Hematopoietic multipotent progenitor cell (in vitro differentiated cells): ENCODE results near the gene CHD9. TPM values are rescaled to one million over a fixed set of nuclear protein-coding genes. Genes with fewer than 3 reads are reported as not detected.
A peak's percentile ranks its signal among the peaks of the same experiment; 100 is the strongest.
"Not testable (repeated sequence)": the region's sequence is repeated elsewhere in the genome, so short reads cannot be mapped to it uniquely, and the experiment has no call there.

Experiments used
- DNase-seq, 3 donors: peaks; one replicate each; pipeline ENCODE4 v3.0.0-alpha.2; 2011 to 2015; ENCODE audit warnings: low read depth in 2 of 3, low spot score in 2 of 3
- total RNA-seq: library from RNA; depleted of rRNA; stranded (reverse); fragments of >200 nt; gene quantifications from one replicate; pipeline ENCODE4 v1.2.3, GENCODE V29; 2012

Gene CHD9
- total RNA-seq, 1 donor = 44.7 TPM

DNA sequence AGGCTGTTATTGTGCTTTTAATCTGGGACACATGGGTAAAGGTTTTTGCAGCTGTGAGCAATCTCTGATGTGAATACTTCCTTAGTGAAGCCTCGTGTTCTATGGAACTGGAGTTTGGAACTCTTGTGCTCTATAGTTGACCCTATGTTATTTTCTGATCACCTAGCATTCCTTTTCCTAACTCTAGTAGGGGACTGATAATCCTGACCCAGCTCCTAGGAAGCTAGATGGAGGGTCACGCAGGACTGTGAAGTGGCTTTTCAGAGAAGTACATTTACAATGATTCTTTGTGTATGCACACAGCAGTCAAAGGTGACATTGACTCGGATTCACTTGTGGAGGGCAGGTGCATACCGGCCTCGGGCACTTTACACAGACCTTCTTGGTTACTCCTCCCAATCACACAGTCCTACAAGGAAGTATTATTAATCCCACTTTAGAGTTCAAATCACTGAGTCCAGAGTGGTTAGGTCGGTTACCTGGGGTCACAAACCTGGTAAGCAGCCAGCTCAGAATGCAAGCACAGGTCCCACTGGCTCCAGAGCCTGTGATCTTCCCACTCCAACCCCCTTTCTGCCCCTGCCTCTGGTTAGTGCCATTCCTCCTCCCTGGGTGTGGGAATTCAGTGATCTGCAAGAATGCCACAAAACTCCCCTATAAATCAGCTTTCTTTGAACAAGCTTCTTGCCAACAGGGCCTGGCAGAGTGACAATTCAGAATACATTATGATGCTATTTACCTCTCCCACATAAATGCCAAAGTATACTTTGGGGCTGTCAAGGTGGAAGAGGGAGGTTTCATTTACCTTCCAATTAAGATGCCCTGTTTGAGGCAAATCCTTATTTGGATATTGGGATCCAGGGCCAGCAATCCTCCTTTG lies 9.2 kb upstream of the CHD9 start:
- no peak for DNase-seq

GRCh38 chr16:53047515-53047914 lies 7.3 kb upstream of the CHD9 start:
- not testable (repeated sequence) for DNase-seq

DNA sequence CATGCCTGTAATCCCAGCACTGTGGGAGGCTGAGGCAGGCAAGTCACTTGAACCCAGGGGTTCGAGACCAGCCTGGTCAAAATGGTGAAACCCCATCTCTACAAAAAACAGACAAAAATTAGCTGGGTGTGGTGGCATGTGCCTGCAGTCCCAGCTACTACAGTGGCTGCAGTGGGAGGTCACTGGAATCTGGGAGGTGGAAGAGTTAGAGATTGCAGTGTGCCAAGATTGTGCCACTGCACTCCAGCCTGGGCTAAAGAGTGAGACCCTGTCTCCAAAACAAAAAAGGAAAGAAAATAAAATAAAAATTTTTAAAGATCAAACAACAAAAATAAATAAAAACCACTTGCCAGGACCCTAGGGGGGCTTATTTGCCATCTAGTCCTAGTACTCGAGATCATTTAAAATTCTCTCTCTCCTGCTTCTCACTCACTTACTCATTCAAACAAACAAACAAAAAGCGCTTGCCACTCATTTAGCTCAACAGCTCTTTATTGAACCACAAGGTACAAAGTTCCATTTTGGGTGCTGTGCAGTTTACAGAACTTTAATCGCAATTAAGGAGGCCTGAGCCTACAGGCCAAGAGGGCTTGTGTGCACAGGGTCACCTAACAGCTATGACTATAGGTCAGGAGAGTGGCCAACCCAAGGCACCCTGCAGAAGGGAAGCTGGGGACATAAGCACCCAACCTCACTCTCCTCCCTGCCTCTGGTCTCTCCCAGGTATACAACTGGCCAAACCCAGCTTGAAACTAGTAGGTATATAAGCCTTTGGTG lies 6.5 kb upstream of the CHD9 start:
- DNase-seq = no peak

- DNase-seq = not testable (repeated sequence)
These were observed 3.5 kb upstream of the CHD9 start for GRCh38 chr16:53051255-53051654.

- peak in 2 of 3 donors; percentile 26 to 33 for DNase-seq
These were observed 2.0 kb upstream of the CHD9 start, which contains the start of gene CHD9NB for GRCh38 chr16:53052519-53053501. Gene CHD9NB (minus strand): TSS chr16:53052897. CDS start chr16:53044158, 8,739 bp downstream.

GRCh38 chr16:53053967-53054669 lies 673 bp upstream of the CHD9 start:
- DNase-seq = peak in 2 of 3 donors; percentile 44 to 62

DNA sequence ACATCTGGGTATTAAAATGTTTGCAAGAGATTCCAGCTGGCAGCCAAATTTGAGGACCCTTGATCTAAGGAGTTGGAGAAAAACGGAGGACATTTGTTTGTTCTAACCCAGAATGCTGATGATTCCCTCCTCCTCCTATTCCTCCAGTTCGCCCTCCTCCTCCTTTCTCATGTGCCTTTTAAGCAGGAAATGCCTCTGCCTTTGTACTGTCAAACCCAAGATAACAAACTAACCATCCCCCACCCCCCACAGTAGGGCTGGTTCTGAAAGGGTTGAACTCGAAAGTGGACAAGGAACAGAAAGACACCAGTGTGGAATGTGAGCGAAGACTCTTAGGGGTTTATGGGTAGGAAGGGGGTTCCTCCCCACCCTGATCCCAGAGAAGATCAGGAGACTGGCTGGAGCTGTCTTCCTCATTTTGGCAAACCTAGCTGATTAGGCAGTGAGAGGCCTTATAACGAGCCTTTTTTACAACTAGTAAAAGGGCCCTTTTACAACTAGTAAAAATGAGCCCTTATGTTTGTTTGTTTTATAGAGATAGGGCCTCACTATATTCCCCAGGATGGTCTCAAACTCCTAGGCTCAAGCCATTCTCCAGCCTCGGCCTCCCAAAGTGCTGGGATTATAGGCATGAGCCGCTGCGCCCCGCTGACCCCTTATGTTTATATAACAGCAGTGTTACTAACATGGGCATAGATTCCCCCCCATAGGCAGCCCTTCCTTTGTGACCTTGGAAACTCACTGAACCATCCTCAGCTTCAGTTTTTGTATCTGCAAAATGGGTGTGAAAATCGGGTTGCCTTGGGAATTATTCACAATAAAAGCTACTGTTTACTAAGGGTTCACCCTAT lies 975 bp downstream of the CHD9 start:
- DNase-seq = peak in 1 of 3 donors; percentile 27

- DNase-seq = no peak
These were observed 1.6 kb downstream of the CHD9 start for GRCh38 chr16:53056392-53056881.

DNA sequence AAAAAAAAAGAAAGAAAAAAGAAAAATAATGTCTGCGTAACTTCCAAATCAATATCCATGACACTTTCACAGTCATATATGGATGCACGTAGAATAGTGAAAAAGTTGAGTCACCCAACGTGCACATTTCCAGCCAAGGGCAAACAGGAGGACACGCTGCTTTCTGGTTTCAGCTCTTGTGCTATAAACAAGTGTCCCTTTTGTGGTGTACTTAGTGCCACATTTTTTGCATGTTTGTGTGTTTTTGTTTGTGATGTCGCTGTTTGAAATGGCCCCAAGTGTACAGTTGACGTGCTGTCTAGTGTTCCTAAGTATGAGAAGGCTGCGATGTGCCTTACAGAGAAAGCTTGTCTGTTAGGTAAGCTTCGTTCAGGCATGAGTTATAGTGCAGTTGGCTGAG lies 2.9 kb downstream of the CHD9 start:
- DNase-seq = no peak

DNA sequence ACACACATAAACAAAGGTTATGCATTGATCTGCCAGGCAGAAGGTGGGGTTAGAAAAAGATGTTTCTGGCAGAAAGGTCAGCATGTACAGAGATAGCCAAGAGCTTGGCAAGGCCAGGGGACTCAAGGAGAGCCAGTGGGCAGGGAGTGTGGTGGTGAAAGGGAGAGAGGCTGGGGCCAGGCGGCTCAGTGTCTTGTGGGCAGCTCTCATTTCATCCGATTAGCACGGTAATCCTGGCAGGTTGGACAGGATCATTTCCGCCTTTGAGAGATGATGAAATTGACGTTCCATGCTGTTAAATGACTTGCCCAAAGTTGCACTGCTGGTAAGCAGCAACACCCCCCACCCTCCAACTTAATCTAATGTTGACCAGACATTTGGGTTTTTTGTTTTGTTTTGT lies 3.6 kb downstream of the CHD9 start:
- DNase-seq = no peak

DNA sequence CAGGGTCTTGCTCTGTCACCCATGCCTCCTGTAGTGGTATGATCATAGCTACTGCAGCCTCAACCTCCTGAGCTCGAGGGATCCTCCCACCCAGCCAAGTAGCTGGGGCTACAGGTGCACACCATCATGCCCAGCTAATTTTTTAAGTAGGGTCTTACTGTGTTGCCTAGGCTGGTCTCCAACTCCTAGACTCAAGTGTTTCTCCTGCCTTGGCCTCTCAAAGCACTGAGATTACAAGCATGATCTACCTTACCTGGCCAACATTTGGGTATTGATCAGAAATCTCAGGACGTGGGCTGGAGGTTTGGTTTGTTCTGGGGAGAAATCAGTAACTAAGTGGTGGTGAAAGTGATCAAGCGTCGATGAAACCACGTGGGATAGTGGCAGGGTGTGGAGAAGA lies 4.1 kb downstream of the CHD9 start:
- DNase-seq = no peak

DNA sequence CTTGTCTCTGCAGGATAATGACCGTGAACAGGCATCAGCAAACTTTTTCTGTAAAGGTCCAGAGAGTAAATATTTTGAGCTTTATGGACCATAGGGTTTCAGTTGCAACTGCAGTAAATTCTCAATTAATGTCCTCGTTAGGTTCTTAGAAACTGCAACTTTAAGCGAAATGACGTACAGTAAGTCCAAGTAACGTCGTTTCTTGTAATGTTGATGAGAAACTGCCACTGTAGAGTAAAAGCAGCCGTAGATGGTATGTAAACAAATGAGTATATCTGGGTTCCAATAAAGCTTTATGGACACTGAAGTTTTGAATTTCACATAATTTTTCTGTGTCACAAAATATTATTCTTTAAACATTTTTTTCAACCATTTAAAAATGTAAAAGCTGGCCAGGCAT lies 4.9 kb downstream of the CHD9 start:
- no peak for DNase-seq

DNA sequence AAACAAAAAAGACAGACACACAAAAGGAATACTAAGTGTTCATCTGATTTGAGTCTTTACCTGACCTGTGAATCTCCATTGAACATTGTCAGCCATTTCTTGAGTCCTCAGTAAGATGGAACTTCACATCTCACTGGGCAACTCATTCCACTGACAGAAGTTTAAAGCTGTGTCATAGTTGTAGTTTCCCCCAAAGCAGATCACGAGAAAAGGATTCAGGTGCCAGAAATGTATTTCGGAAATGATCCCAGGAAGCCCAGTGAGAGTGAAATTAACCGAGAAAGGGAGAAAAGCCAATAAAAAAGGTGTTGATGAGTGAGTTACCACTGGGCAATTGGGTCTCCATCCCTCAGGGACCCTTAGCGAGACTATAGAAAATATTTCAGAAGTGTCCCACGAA lies 6.5 kb downstream of the CHD9 start:
- DNase-seq = no peak

DNA sequence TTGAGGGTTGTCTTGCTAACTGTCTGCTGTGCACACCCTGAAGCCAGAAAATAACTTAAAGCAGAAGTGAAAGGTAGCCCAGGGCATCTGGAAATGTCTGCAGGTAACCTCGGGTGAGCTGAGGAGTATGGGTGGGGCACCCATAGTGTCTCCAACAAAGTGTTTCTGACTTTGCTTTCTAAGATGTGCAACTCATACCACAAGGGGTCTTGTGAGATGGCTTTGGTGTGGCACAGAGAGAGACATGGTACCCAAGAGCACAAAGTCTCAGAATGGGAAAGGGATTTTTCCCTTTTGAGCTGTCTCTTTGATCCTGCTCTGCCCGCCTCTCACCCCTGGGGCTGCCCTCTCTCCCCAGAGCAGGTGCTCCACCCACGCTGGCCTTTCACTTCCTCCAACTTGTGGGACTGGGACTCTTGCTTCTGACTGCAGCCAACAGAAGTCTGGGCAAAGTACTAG lies 6.9 kb downstream of the CHD9 start:
- DNase-seq = peak in 2 of 3 donors; percentile 22 to 30

GRCh38 chr16:53064081-53064578 lies 9.3 kb downstream of the CHD9 start:
- DNase-seq = no peak

DNA sequence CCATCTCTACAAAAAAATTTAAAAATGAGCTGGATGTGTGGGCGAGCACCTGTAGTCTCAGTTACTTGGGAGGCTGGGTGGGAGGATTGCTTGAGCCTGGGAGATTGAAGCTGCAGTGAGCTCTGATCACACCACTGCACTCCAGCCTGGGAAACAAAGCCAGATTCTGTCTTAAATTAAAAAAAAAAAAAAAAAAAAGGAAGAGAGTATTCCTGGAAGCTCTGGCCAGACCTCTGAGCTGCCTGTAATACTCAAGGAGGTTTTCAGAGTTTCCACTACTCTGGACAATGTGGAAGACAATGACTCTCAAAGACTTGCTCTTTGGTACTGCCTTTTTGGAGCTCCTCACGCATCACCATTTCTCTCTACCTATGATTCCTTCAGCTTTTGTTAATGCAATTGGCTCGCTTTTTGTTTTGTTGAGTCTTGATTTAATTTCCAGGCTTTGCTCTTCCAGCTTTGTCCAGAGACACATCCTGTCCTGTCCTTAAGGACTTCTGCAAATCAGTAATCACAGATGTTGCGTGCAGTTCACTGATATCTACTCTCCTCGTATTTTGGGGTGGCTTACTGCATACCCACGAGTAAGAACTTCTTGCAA lies 10.8 kb downstream of the CHD9 start:
- no peak for DNase-seq

- no peak for DNase-seq
These were observed 12.9 kb downstream of the CHD9 start for GRCh38 chr16:53067675-53068074.

DNA sequence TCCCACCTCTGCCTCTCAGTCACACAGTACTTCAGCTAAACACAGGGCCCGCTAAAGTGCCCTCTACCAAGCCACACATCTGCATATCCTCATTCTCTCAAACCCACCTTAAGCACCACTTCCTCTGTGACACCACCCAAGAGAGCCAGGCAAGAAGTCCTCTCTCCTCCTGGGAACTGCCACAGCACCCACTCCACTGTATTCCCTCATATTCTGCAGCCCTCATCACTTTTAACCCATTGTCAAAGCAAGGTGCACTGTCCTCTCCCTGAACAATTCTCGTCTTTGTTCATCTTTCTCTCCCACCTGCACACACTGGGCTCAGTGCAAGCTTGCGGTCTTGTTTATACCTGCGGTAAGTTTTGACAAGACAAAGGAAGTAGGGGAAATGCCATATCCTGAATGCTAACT lies 13.6 kb downstream of the CHD9 start:
- DNase-seq = no peak
